ENCODE results near the gene ZMYND19.

ZMYND19 gene

GRCh38 chr9:137542486-137542885 is 47.8 kb downstream of the ZMYND19 start:
- Histone ChIP-seq H3K4me3 (replicated peaks; ENCODE audit: insufficient read depth, low read length) (no peak overlapping the region), H3K27me3 (ENCODE audit: insufficient read depth, poor library complexity, severe bottlenecking) (no peaks in the 10 kb centered on the region), H3K27ac (replicated peaks) (no peak overlapping the region)
- DNase-seq (ENCODE audit: low read depth in 1 of 2, low spot score in 1 of 2) = no peak
- TF ChIP-seq, protein P1, sequence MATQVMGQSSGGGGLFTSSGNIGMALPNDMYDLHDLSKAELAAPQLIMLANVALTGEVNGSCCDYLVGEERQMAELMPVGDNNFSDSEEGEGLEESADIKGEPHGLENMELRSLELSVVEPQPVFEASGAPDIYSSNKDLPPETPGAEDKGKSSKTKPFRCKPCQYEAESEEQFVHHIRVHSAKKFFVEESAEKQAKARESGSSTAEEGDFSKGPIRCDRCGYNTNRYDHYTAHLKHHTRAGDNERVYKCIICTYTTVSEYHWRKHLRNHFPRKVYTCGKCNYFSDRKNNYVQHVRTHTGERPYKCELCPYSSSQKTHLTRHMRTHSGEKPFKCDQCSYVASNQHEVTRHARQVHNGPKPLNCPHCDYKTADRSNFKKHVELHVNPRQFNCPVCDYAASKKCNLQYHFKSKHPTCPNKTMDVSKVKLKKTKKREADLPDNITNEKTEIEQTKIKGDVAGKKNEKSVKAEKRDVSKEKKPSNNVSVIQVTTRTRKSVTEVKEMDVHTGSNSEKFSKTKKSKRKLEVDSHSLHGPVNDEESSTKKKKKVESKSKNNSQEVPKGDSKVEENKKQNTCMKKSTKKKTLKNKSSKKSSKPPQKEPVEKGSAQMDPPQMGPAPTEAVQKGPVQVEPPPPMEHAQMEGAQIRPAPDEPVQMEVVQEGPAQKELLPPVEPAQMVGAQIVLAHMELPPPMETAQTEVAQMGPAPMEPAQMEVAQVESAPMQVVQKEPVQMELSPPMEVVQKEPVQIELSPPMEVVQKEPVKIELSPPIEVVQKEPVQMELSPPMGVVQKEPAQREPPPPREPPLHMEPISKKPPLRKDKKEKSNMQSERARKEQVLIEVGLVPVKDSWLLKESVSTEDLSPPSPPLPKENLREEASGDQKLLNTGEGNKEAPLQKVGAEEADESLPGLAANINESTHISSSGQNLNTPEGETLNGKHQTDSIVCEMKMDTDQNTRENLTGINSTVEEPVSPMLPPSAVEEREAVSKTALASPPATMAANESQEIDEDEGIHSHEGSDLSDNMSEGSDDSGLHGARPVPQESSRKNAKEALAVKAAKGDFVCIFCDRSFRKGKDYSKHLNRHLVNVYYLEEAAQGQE (IDR thresholded peaks at IDR 0.05; ENCODE audit: insufficient replicate concordance, low read depth) = no peak
- TF ChIP-seq GABPA (IDR thresholded peaks at IDR 0.05; ENCODE audit: low read depth) (no peak), CTCF (IDR thresholded peaks at IDR 0.05; ENCODE audit: insufficient read depth, low read length) (no peak), SPI1 (IDR thresholded peaks at IDR 0.05; ENCODE audit: borderline replicate concordance, low read depth) (no peak), POLR2AphosphoS5 (IDR thresholded peaks at IDR 0.05; ENCODE audit: low read depth) (no peak)

- no peak overlapping the region for H3K27ac ChIP-seq (replicated peaks)
- H3K27me3 ChIP-seq (ENCODE audit: insufficient read depth, poor library complexity, severe bottlenecking) = no peaks in the 10 kb centered on the region
- TF ChIP-seq CTCF (IDR thresholded peaks at IDR 0.05; ENCODE audit: insufficient read depth, low read length) (no peak), SPI1 (IDR thresholded peaks at IDR 0.05; ENCODE audit: borderline replicate concordance, low read depth) (no peak), GABPA (IDR thresholded peaks at IDR 0.05; ENCODE audit: low read depth) (no peak), POLR2AphosphoS5 (IDR thresholded peaks at IDR 0.05; ENCODE audit: low read depth) (no peak)
- TF ChIP-seq, protein P1 (IDR thresholded peaks at IDR 0.05; ENCODE audit: insufficient replicate concordance, low read depth) = no peak
- no peak overlapping the region for H3K4me3 ChIP-seq (replicated peaks; ENCODE audit: insufficient read depth, low read length)
- no peak for DNase-seq (ENCODE audit: low read depth in 1 of 2, low spot score in 1 of 2)
Observed at GRCh38 chr9:137540536-137540935, 49.8 kb downstream of the ZMYND19 start.

GRCh38 chr9:137538058-137538457 is 52.3 kb downstream of the ZMYND19 start:
- no peak for DNase-seq (ENCODE audit: low read depth in 1 of 2, low spot score in 1 of 2)
- Histone ChIP-seq H3K27ac (replicated peaks) (no peak overlapping the region), H3K4me3 (replicated peaks; ENCODE audit: insufficient read depth, low read length) (no peak overlapping the region), H3K27me3 (ENCODE audit: insufficient read depth, poor library complexity, severe bottlenecking) (no peaks in the 10 kb centered on the region)
- TF ChIP-seq, protein P1 (IDR thresholded peaks at IDR 0.05; ENCODE audit: insufficient replicate concordance, low read depth) = no peak
- TF ChIP-seq GABPA (IDR thresholded peaks at IDR 0.05; ENCODE audit: low read depth) = no peak
- no peak for TF ChIP-seq SPI1 (IDR thresholded peaks at IDR 0.05; ENCODE audit: borderline replicate concordance, low read depth)
- no peak for TF ChIP-seq POLR2AphosphoS5 (IDR thresholded peaks at IDR 0.05; ENCODE audit: low read depth)
- no peak for TF ChIP-seq CTCF (IDR thresholded peaks at IDR 0.05; ENCODE audit: insufficient read depth, low read length)
